NCI-H2227 treated with DMSO at 0.1 percent for 48 hours (cell line): ENCODE data around the gene MEN1.

Experiments used
- DNase-seq: peaks from one replicate; lab custom pipeline; 2025; lab: John Stamatoyannopoulos, UW

The MEN1 gene

GRCh38 chr11:64801561-64802369 is 8.6 kb downstream of the MEN1 start:
- no peak for DNase-seq

GRCh38 chr11:64801158-64801464 is 9.2 kb downstream of the MEN1 start:
- no peak for DNase-seq

- no peak for DNase-seq
Measured at GRCh38 chr11:64800303-64801157, 9.8 kb downstream of the MEN1 start.

GRCh38 chr11:64799623-64800302 is 10.6 kb downstream of the MEN1 start:
- no peak for DNase-seq

- DNase-seq = no peak
Measured at GRCh38 chr11:64799256-64799622, 11.1 kb downstream of the MEN1 start.

GRCh38 chr11:64796757-64797541 is 13.4 kb downstream of the MEN1 start:
- no peak for DNase-seq

GRCh38 chr11:64796047-64796756 is 14.1 kb downstream of the MEN1 start:
- no peak for DNase-seq

- no peak for DNase-seq
Measured at GRCh38 chr11:64794526-64794925, 15.8 kb downstream of the MEN1 start.

- DNase-seq = no peak
Measured at GRCh38 chr11:64793271-64794160, 16.8 kb downstream of the MEN1 start.

- DNase-seq = no peak
Measured at GRCh38 chr11:64792482-64792881, 17.9 kb downstream of the MEN1 start.

- DNase-seq = no peak
Measured at GRCh38 chr11:64791781-64792291, 18.5 kb downstream of the MEN1 start.

GRCh38 chr11:64790205-64791095 is 19.9 kb downstream of the MEN1 start:
- no peak for DNase-seq

- DNase-seq = no peak
Measured at GRCh38 chr11:64789331-64790204, 20.8 kb downstream of the MEN1 start.

- DNase-seq = no peak
Measured at GRCh38 chr11:64788321-64789215, 21.8 kb downstream of the MEN1 start.

- DNase-seq = no peak
Measured at GRCh38 chr11:64787526-64788320, 22.6 kb downstream of the MEN1 start.

GRCh38 chr11:64786308-64786707 is 24.0 kb downstream of the MEN1 start:
- DNase-seq = no peak
